Ovary (tissue), 9 donors: ENCODE measurements around the gene RALGAPB. TPM values are rescaled to one million over a fixed set of nuclear protein-coding genes. Genes with fewer than 3 reads are reported as not detected.

Experiments
- DNase-seq, 5 donors: peaks; one replicate each; pipeline ENCODE4 v3.0.0-alpha.2; 2019 to 2020
- H3K27ac ChIP-seq, 2 donors: fragments of 200-600 bp; one replicate each; pipeline versions ENCODE4 v1.5.1 to v1.8.0; 2019 to 2022
- H3K27me3 ChIP-seq: fragments of 200-600 bp; one replicate; pipeline ENCODE4 v1.8.0; 2022
- H3K36me3 ChIP-seq: fragments of 200-600 bp; sonication (generic); one replicate; pipeline ENCODE4 v1.5.1; 2019
- H3K4me1 ChIP-seq: one replicate; pipeline ENCODE4 v1.8.1; 2013; ENCODE audit warnings: mild to moderate bottlenecking, moderate library complexity; ENCODE audit not compliant: insufficient read depth
- H3K4me3 ChIP-seq: fragments of 200-600 bp; sonication (generic); one replicate; pipeline ENCODE4 v1.5.1; 2017
- H3K9me3 ChIP-seq, 2 donors: fragments of 200-600 bp in 1 of 2; sonication (generic) in 1 of 2; one replicate each; pipeline versions ENCODE4 v1.5.1 to v1.8.1; 2013 to 2019; ENCODE audit warnings: mild to moderate bottlenecking in 1 of 2, moderate library complexity in 1 of 2
- EP300 ChIP-seq: sonication (generic); formaldehyde crosslinking; IDR thresholded peaks from one replicate; pipeline ENCODE4 v1.6.1; 2017; ENCODE audit warnings: antibody characterized with exemption
- POLR2A ChIP-seq: fragments of 450-650 bp; IDR thresholded peaks from one replicate; pipeline ENCODE4 v1.6.1; 2017; ENCODE audit warnings: antibody characterized with exemption, mild to moderate bottlenecking, moderate library complexity
- WGBS, 3 donors: extraction: QIAGEN DNeasy Blood & Tissue Kit in 1 of 3; methylation state at CpG; one replicate each; pipeline versions ENCODE4 v1.1.5 to v1.1.7; 2013 to 2017; 5-methylcytosine and 5-hydroxymethylcytosine counted together
- intact Hi-C, 4 donors: fragments of 100-400 bp; cut with DNase I; formaldehyde crosslinking; loops; one replicate each; pipeline versions ENCODE4 v1.11.0 to v1.15.1; 2022 to 2023
- polyA plus RNA-seq, 2 donors: library from polyadenylated mRNA; stranded (reverse); fragments of 200-250 nt in 1 of 2; fragments of 350-450 nt in 1 of 2; fragmentation: Illumina TruSeq in 1 of 2; extraction: RNeasy Lipid Tissue Mini Kit (QIAGEN cat#74804) in 1 of 2; gene quantifications; one replicate each; pipeline ENCODE4 v1.2.3, GENCODE V29; 2013 to 2014
- total RNA-seq, 7 donors: library from RNA; depleted of rRNA in 2 of 7; stranded (reverse); fragments of >200 nt in 2 of 7; fragmentation: NEBNext Ultra II Directional in 3 of 7; extraction: Animal tissue kit (Norgen Biotek cat#: 25700) in 3 of 7; gene quantifications; one replicate each; pipeline versions ENCODE4 v1.1.0 to v1.2.4, GENCODE V29; 2016 to 2023
- TF ChIP-seq, protein P1 (sequence below), 3 donors: fragments of 450-650 bp in 2 of 3; fragments of 200-600 bp in 1 of 3; IDR thresholded peaks; one replicate each; pipeline versions ENCODE4 v1.5.1 to v1.8.0; 2016 to 2022; ENCODE audit warnings: antibody characterized with exemption in 3 of 3, mild to moderate bottlenecking in 1 of 3
- donor health status: DM: no; HTN: no; CAD: no; lungs with moderate emphysema.
- donor health status: DM: no; HTN: no; CAD: no.
- donor health status: Bipolar disorder and iron deficiency.
- donor health status: DM: yes; HTN: yes; CAD: no.
- donor health status: DM: no; HTN: no; CAD: no.
- donor health status: DM: yes; HTN: yes; CAD: no.

RALGAPB gene
- total and polyA plus RNA-seq, 9 donors: 10.4 to 41.3 (median 30.0) TPM

DNA sequence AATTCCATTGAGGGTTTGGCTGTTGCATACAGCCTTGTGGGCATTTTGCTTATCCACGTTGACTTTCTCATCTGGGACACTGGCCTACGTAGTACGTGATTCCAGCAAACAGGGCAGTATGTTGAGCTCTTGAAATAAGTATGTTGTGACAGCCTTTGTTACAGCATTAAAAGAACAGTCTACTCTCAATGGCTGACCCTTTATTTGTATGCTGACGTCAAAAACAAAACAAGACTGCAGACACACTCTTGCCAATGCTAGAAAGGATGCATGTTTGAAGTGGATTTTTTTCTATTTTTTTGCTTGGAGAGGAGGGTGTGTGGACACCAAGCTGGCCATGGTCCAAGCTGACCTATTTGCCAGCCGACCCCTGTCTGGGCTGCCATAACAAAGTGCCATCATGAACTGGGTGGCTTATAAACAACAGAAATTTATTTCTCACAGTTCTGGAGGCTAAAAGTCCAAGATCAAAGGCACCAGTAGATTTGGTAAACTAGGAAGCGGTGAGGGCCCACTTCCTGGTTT lies 26.7 kb upstream of the RALGAPB start:
- peak in 3 of 5 donors; percentile 45 to 47 (median 47) for DNase-seq
- Histone ChIP-seq H3K4me3 (peak overlapping the region; percentile 80), H3K4me1 (peaks cover 2% of the 10 kb centered on the region), H3K36me3 (no peaks in the 10 kb centered on the region), H3K27ac (no peak overlapping the region), H3K9me3 (no peaks in the 10 kb centered on the region), H3K27me3 (no peaks in the 10 kb centered on the region)
- TF ChIP-seq, protein P1, sequence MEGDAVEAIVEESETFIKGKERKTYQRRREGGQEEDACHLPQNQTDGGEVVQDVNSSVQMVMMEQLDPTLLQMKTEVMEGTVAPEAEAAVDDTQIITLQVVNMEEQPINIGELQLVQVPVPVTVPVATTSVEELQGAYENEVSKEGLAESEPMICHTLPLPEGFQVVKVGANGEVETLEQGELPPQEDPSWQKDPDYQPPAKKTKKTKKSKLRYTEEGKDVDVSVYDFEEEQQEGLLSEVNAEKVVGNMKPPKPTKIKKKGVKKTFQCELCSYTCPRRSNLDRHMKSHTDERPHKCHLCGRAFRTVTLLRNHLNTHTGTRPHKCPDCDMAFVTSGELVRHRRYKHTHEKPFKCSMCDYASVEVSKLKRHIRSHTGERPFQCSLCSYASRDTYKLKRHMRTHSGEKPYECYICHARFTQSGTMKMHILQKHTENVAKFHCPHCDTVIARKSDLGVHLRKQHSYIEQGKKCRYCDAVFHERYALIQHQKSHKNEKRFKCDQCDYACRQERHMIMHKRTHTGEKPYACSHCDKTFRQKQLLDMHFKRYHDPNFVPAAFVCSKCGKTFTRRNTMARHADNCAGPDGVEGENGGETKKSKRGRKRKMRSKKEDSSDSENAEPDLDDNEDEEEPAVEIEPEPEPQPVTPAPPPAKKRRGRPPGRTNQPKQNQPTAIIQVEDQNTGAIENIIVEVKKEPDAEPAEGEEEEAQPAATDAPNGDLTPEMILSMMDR (IDR thresholded peaks at IDR 0.05): no peak
- TF ChIP-seq EP300 (no peak), POLR2A (no peak)
- intact Hi-C loops: no loop called here
- 63 to 73% (median 69%) methylated on average over 6 of the region's 6 CpGs for WGBS, 3 donors

DNA sequence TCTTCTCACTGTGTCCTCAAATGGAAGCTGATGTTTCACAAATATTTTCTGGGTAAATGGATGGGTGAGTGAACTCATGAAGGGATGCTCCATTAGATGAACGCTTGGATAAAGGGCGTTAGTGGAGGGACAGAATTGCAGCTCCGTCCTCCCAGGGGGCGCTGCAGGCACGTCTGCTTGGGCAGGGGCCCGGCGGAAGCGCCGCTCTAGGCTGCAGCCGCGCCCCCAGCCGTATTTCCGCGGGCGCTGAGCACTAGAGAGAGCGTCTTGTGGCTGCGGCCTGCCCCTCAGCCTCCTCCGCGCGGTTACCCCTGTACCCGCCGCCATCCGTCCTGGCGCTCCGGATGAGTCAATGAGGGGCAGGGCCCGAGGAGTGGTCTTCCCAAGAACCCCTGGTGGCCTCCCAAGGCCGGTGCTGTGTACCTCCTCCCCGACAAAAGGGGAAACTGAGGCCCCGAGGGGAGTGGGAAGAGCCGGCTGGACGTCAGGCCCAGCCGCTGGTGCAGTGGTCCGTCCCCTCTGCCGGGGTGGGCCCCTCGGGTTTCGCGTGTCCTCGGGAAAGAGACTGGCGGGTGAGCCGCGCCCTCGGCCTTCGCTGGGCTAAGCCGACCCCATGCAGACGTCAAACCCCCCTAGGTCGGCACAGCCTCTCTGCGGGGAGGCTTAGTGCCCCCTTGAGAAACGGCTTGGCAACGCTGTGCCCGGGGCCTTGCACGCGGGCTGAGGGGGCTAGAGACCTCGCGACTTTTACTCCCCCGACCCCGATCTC lies 26.0 kb upstream of the RALGAPB start:
- peak overlapping the region; percentile 80 for H3K4me3 ChIP-seq
- no peaks in the 10 kb centered on the region for H3K9me3 ChIP-seq
- 1% methylated on average over 42 to 56 of the region's 56 CpGs for WGBS, 3 donors
- H3K27me3 ChIP-seq: no peaks in the 10 kb centered on the region
- peak overlapping the region in 1 of 2 donors; percentile 63 for H3K27ac ChIP-seq
- H3K36me3 ChIP-seq: no peaks in the 10 kb centered on the region
- peak; percentile 90 to 96 (median 93) for DNase-seq
- H3K4me1 ChIP-seq: peaks cover 2% of the 10 kb centered on the region
- TF ChIP-seq, protein P1 (IDR thresholded peaks at IDR 0.05): peak; percentile 92 to 97 (median 96)
- TF ChIP-seq POLR2A: peak; percentile 88
- no peak for TF ChIP-seq EP300
- intact Hi-C loops: no loop called here

DNA sequence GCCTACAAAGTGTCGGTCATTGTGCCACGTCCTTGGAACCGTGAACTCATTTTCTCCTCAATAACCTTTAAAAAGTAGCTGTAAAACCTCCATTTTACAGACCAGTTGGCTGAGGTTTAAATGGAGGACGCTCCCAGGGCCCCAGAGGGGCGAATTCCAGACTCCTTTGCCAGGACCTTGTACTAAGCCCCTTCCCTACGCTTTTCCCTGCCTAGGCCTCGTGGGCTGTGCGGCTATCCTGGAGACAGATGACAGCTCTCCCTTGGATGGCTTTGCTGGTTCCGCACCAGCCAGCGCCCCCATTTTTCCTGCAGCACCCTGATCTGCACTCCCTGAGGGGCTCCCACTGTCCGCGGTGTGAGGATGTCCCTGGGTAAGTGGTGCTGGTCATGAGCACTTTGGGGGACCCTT lies 25.4 kb upstream of the RALGAPB start:
- no peaks in the 10 kb centered on the region for H3K27me3 ChIP-seq
- H3K9me3 ChIP-seq: no peaks in the 10 kb centered on the region
- DNase-seq: no peak
- intact Hi-C loops: no loop called here
- H3K4me1 ChIP-seq: peaks cover 2% of the 10 kb centered on the region
- H3K4me3 ChIP-seq: peak overlapping the region; percentile 80
- WGBS, 3 donors: 35 to 37% (median 35%) methylated on average over 12 of the region's 12 CpGs
- TF ChIP-seq, protein P1 (IDR thresholded peaks at IDR 0.05): no peak
- TF ChIP-seq EP300 (no peak), POLR2A (no peak)
- H3K36me3 ChIP-seq: no peaks in the 10 kb centered on the region
- peak overlapping the region in 1 of 2 donors; percentile 63 for H3K27ac ChIP-seq

DNA sequence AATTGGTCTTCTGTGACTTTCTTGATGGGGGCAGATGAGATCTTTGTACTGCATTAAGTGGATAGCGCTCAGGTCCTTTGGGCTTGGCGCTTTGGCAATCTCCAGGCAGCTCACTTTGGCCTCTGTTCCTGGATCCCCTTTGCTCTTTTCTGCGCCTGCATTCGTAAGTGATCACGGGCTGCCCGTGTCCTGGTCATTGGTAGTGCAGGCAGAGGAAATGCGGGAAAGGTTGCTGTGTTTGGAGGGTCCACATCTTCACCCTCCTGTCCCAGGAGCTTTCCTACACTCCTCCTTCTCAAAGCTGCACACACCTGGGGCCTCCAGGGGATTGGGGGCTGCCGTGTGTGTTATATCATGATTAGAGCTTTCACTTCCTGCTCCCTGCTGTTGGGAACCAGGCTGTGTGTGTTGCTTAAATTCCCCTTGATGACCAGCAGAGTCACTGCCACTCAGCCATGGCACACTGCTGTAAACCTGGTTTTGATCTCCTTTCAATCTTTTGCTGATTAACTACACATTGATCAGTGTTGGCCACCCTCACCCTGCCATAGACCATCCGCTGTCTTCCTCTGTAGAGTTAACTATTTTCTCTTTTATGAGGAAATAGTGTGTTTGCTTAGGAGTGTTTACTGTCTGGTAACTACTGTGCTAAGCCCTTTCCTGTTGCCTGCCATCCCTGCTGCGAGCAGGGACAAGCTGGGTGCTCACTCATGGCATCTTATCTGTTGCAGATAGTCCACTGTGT lies 24.5 kb upstream of the RALGAPB start:
- no peaks in the 10 kb centered on the region for H3K27me3 ChIP-seq
- no peaks in the 10 kb centered on the region for H3K36me3 ChIP-seq
- intact Hi-C loops: no loop called here
- H3K9me3 ChIP-seq: no peaks in the 10 kb centered on the region
- WGBS, 3 donors: 86 to 88% (median 88%) methylated on average over 10 of the region's 10 CpGs
- H3K4me3 ChIP-seq: no peak overlapping the region
- no peak for DNase-seq
- peaks cover 2% of the 10 kb centered on the region for H3K4me1 ChIP-seq
- H3K27ac ChIP-seq: no peak overlapping the region
- TF ChIP-seq, protein P1 (IDR thresholded peaks at IDR 0.05): no peak
- no peak for TF ChIP-seq POLR2A
- TF ChIP-seq EP300: no peak
